Measurements from ENCODE around the gene C9orf43. TPM values are rescaled to one million over a fixed set of nuclear protein-coding genes. Genes with fewer than 3 reads are reported as not detected.

Gene C9orf43
- total RNA-seq, 4 donors from 2014 or later = 0.75 TPM; not detected in 3

DNA sequence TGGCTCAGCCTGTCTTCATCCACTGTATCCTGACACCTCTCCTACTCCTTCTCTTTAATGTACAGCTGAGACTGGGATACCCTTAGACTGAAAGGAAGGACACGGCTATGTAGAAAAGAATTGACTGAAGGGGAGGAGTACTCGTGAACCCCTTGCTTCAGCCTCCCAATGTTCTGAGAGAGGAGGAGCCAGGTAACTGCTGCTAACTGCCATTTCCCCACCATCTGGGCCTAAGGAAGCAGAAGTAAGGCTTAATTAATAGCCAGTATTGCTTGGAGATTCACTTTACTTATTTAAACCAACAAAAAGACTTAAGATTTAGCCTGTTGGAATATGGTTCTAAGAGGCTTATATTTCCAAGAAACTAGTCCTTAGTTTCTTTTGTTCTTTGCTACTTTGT lies 34.2 kb downstream of the C9orf43 start:
- Histone ChIP-seq H3K27me3 (no peaks in the 10 kb centered on the region), H3K9me3 (no peaks in the 10 kb centered on the region), H3K4me3 (no peak overlapping the region), H3K4me1 (peaks cover 0 to 3% (median 0%) of the 10 kb centered on the region in 4 donors), H3K36me3 (no peaks in the 10 kb centered on the region), H3K27ac (no peak overlapping the region)
- in situ Hi-C loops (cut with MboI; ENCODE audit: low pct_ligation_motif_present in 1 of 4, low pct_unique_long_range_greater_than_20kb in 1 of 4, low sequenced_read_pairs in 3 of 4) (loop anchor here in 2 of 4 donors (5.0 kb wide), 3 partner anchors 138 to 213 kb away; no protein-coding TSS in a partner anchor), intact Hi-C loops (cut with DNase I; ENCODE audit: low total_unique reads) (no loop called here)
- no peak for TF ChIP-seq CTCF (IDR thresholded peaks at IDR 0.05)
- 83 to 87% methylated on average over 2 of the region's 2 CpGs for WGBS, 2 donors (ENCODE audit: low coverage in 1 of 2)
- DNase-seq = no peak

DNA sequence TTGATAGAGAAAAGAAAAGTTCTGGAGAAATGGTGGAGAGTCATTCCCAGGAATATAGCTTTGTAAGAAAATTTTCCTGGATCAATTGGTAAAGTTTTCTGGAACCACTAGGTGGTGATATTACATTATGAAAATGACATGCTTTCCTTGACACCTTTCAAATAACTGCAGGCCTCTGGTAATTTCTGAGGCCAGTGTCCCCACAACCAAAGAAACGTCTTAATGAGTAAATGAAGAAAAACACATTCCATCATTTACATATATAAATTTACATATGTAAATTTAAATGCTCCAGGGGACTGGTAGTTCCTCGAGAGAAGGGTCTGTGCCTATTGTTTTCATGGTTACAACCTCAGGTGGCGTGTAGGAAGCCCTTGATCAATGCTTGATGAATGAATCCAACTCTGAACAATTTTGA lies 35.8 kb downstream of the C9orf43 start:
- Histone ChIP-seq H3K4me1 (peaks cover 0 to 3% (median 0%) of the 10 kb centered on the region in 4 donors), H3K9me3 (no peaks in the 10 kb centered on the region), H3K4me3 (no peak overlapping the region), H3K27me3 (no peaks in the 10 kb centered on the region), H3K27ac (peak overlapping the region in 1 of 4 donors; percentile 3), H3K36me3 (no peaks in the 10 kb centered on the region)
- DNase-seq = no peak
- WGBS, 2 donors (ENCODE audit: low coverage in 1 of 2) = 54 to 86% methylated on average over 2 to 3 of the region's 3 CpGs
- in situ Hi-C loops (cut with MboI; ENCODE audit: low pct_ligation_motif_present in 1 of 4, low pct_unique_long_range_greater_than_20kb in 1 of 4, low sequenced_read_pairs in 3 of 4) (loop anchor here in 2 of 4 donors (5.0 kb wide), 3 partner anchors 136 to 211 kb away; no protein-coding TSS in a partner anchor), intact Hi-C loops (cut with DNase I; ENCODE audit: low total_unique reads) (loop anchor here (2.0 kb wide), 2 partner anchors 142 to 212 kb away; no protein-coding TSS in a partner anchor)
- no peak for TF ChIP-seq EP300 (IDR thresholded peaks at IDR 0.05; ENCODE audit: low read depth)
- TF ChIP-seq POLR2A (IDR thresholded peaks at IDR 0.05) = no peak
- no peak for TF ChIP-seq POLR2AphosphoS5 (IDR thresholded peaks at IDR 0.05)
- peak; percentile 59 to 79 (median 73) for TF ChIP-seq CTCF (IDR thresholded peaks at IDR 0.05)

DNA sequence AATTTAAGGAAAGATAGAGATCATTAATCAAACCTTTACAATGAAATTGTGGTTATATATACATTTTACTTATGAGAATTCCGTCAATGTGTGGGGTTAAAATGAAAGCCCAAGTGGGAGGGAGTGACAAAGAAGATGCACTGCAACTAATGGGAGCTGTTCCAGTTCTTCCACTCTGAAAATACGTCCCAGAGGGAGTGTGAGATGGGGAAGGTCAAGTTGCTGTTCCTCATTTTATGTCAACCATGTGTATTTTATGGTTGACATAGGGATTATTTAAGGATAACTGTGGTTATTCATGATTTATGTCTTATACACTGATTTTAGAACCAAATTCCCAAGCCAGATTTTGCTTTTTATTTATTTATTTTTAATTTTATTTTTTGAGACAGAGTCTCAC lies 38.8 kb downstream of the C9orf43 start:
- no peaks in the 10 kb centered on the region for H3K27me3 ChIP-seq
- in situ Hi-C loops (cut with MboI; ENCODE audit: low pct_ligation_motif_present in 1 of 4, low pct_unique_long_range_greater_than_20kb in 1 of 4, low sequenced_read_pairs in 3 of 4) (loop anchor here in 2 of 4 donors (5.0 kb wide), 3 partner anchors 133 to 208 kb away; no protein-coding TSS in a partner anchor), intact Hi-C loops (cut with DNase I; ENCODE audit: low total_unique reads) (no loop called here)
- no peaks in the 10 kb centered on the region for H3K36me3 ChIP-seq
- H3K4me3 ChIP-seq = no peak overlapping the region
- no peak overlapping the region for H3K27ac ChIP-seq
- no peak for DNase-seq
- H3K9me3 ChIP-seq = no peaks in the 10 kb centered on the region
- peaks cover 0 to 3% (median 0%) of the 10 kb centered on the region in 4 donors for H3K4me1 ChIP-seq
- TF ChIP-seq CTCF (IDR thresholded peaks at IDR 0.05) (no peak), EP300 (IDR thresholded peaks at IDR 0.05; ENCODE audit: low read depth) (no peak), POLR2A (IDR thresholded peaks at IDR 0.05) (no peak), POLR2AphosphoS5 (IDR thresholded peaks at IDR 0.05) (no peak)
- WGBS, 2 donors (ENCODE audit: low coverage in 1 of 2) = 38 to 64% methylated on average over 2 of the region's 2 CpGs

DNA sequence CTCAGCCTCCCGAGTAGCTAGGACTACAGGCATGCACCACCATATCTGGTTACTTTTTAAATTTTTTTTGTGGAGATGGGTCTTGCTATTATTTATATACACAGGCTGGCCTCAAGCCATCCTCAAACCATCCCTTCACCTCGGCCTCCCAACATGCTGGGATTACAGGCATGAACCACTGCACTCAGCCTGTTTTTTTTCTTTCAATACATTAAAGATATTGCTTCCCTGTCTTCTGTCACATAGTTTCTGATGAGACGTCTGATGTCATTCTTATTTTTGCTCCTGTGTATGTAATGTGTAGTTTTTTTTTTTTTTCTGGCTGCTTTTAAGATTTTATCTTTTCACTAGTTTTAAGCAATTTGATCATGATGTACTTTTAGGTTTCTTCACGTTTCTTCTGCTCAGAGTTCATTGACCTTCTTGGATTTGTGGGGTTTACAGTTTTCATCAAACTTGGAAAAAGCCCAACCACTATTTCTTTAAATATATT lies 41.6 kb downstream of the C9orf43 start:
- Histone ChIP-seq H3K27ac (no peak overlapping the region), H3K4me3 (no peak overlapping the region), H3K27me3 (no peaks in the 10 kb centered on the region), H3K9me3 (no peaks in the 10 kb centered on the region), H3K36me3 (no peaks in the 10 kb centered on the region), H3K4me1 (peaks cover 7 to 22% (median 13%) of the 10 kb centered on the region in 4 donors)
- 71 to 76% methylated on average over 3 to 4 of the region's 4 CpGs for WGBS, 2 donors (ENCODE audit: low coverage in 1 of 2)
- intact Hi-C loops (cut with DNase I; ENCODE audit: low total_unique reads) = no loop called here
- DNase-seq = no peak
- TF ChIP-seq CTCF (IDR thresholded peaks at IDR 0.05) = no peak
- TF ChIP-seq POLR2A (IDR thresholded peaks at IDR 0.05) = no peak
- no peak for TF ChIP-seq EP300 (IDR thresholded peaks at IDR 0.05; ENCODE audit: low read depth)
- TF ChIP-seq POLR2AphosphoS5 (IDR thresholded peaks at IDR 0.05) = no peak
- in situ Hi-C loops (cut with MboI; ENCODE audit: low pct_ligation_motif_present in 1 of 4, low pct_unique_long_range_greater_than_20kb in 1 of 4, low sequenced_read_pairs in 3 of 4) = loop anchor here in 1 of 4 donors (10.0 kb wide), 2 partner anchors 133 to 203 kb away; no protein-coding TSS in a partner anchor
